Measurements from ENCODE around the gene SPANXB1. TPM values are rescaled to one million over a fixed set of nuclear protein-coding genes. Genes with fewer than 3 reads are reported as not detected.
"Not testable (repeated sequence)": the region's sequence is repeated elsewhere in the genome, so short reads cannot be mapped to it uniquely, and the experiment has no call there.

SPANXB1 gene, protein sequence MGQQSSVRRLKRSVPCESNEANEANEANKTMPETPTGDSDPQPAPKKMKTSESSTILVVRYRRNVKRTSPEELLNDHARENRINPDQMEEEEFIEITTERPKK
- not detected for total RNA-seq
- polyA plus RNA-seq, result not detected
- long read RNA-seq, donor 1, result 0 reads
- long read RNA-seq, donor 2, result 0 reads
- long read RNA-seq, donor 3, result 0 reads
- long read RNA-seq, donor 4, result 0 reads
- long read RNA-seq, donor 5, result 0 reads
- long read RNA-seq, donor 6, result 0 reads
- long read RNA-seq, donor 7, result 0 reads
- long read RNA-seq, donor 8, result 0 reads
- long read RNA-seq, donor 9, result 0 reads
- long read RNA-seq, donor 10, result 0 reads

GRCh38 chrX:141002568-141002967 is at the start of gene SPANXB1:
TSS of gene SPANXB1 (plus strand) at chrX:141002594. CDS start at chrX:141002694, 100 bp downstream.
- DNase-seq, result not testable (repeated sequence)

DNA sequence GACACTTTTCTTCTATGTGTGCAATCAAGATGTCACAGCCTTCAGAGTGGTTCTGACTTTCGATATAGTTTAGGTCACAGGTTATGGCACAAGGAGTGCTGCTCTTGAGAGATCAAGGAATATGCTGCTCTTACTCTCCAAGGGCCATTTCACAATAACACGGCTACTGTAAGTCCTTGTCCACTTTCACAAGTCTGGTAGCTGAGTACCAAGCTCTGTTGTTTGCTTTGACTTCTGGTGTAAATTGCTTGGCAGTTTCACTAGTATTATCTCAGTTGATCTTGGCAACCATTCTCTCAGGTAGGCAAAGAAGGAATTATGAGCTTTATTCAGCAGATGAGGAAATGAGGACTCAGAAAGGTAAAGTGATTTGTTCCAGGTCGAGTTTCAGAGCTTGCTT is 35.4 kb upstream of the SPANXB1 start:
- DNase-seq, result no peak
- WGBS, 4 donors, result 58 to 72% (median 66%) methylated on average over 3 of the region's 3 CpGs
- no peaks in the 10 kb centered on the region for H3K27me3 ChIP-seq
- no peaks in the 10 kb centered on the region for H3K9me3 ChIP-seq (replicated peaks in 1 of 3)
- H3K27ac ChIP-seq, result no peak overlapping the region
- intact Hi-C loops (cut with DNase I), result no loop called here
- TF ChIP-seq, protein P1, sequence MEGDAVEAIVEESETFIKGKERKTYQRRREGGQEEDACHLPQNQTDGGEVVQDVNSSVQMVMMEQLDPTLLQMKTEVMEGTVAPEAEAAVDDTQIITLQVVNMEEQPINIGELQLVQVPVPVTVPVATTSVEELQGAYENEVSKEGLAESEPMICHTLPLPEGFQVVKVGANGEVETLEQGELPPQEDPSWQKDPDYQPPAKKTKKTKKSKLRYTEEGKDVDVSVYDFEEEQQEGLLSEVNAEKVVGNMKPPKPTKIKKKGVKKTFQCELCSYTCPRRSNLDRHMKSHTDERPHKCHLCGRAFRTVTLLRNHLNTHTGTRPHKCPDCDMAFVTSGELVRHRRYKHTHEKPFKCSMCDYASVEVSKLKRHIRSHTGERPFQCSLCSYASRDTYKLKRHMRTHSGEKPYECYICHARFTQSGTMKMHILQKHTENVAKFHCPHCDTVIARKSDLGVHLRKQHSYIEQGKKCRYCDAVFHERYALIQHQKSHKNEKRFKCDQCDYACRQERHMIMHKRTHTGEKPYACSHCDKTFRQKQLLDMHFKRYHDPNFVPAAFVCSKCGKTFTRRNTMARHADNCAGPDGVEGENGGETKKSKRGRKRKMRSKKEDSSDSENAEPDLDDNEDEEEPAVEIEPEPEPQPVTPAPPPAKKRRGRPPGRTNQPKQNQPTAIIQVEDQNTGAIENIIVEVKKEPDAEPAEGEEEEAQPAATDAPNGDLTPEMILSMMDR (IDR thresholded peaks at IDR 0.05), result no peak
- TF ChIP-seq POLR2A (IDR thresholded peaks at IDR 0.05), result no peak
- H3K36me3 ChIP-seq (replicated peaks in 1 of 2), result no peaks in the 10 kb centered on the region
- no peak overlapping the region for H3K4me3 ChIP-seq
- no peaks in the 10 kb centered on the region for H3K4me1 ChIP-seq (replicated peaks in 1 of 2)

More at GRCh38 chrX:141002568-141002967, at the start of gene SPANXB1:
- H3K9me3 ChIP-seq (replicated peaks in 1 of 3); H3K36me3 ChIP-seq (replicated peaks in 1 of 2); H3K27ac ChIP-seq; H3K27me3 ChIP-seq; H3K4me3 ChIP-seq; H3K4me1 ChIP-seq (replicated peaks in 1 of 2); intact Hi-C loops (cut with DNase I): not testable (repeated sequence)
- 87 to 96% (median 93%) methylated on average over 9 to 13 of the region's 13 CpGs for WGBS, 4 donors

GRCh38 chrX:140971099-140971795 is 31.1 kb upstream of the SPANXB1 start:
- Histone ChIP-seq H3K9me3 (replicated peaks in 1 of 3) (no peaks in the 10 kb centered on the region), H3K27ac (no peak overlapping the region), H3K4me3 (no peak overlapping the region), H3K27me3 (no peaks in the 10 kb centered on the region), H3K36me3 (replicated peaks in 1 of 2) (no peaks in the 10 kb centered on the region), H3K4me1 (replicated peaks in 1 of 2) (no peaks in the 10 kb centered on the region)
- no peak for DNase-seq
- WGBS, 4 donors, result 57 to 69% (median 60%) methylated on average over 4 of the region's 4 CpGs
- intact Hi-C loops (cut with DNase I), result no loop called here
- TF ChIP-seq POLR2A (IDR thresholded peaks at IDR 0.05), result no peak
- TF ChIP-seq, protein P1 (IDR thresholded peaks at IDR 0.05), result no peak

DNA sequence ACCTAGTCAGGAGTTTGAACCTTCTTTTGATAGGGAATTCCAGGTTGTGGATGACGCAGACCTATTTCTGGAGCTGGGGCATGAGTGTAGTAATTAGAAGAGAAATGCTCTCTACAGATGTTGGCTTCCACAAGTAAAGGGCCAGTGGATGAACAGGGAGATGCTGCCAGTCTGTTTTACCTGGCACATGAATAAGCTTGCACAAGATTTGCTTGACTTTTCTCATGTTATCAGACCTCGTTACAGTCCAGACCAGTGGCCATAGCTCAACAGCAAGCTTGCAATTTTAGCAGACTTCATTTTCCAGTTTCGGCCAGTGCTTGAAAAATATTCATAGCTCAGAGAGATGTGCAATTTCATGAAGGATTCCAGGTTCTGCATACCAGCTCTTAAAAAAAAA is 26.9 kb upstream of the SPANXB1 start:
- 44 to 71% (median 65%) methylated on average over 2 to 3 of the region's 3 CpGs for WGBS, 4 donors
- no peak for DNase-seq

More for the DNA sequence above, 26.9 kb upstream of the SPANXB1 start:
- Histone ChIP-seq H3K9me3 (replicated peaks in 1 of 3) (no peaks in the 10 kb centered on the region), H3K27me3 (peaks cover 9% of the 10 kb centered on the region), H3K36me3 (replicated peaks in 1 of 2) (no peaks in the 10 kb centered on the region), H3K27ac (no peak overlapping the region), H3K4me3 (no peak overlapping the region), H3K4me1 (replicated peaks in 1 of 2) (no peaks in the 10 kb centered on the region)
- TF ChIP-seq, protein P1 (IDR thresholded peaks at IDR 0.05), result no peak
- no peak for TF ChIP-seq POLR2A (IDR thresholded peaks at IDR 0.05)
- intact Hi-C loops (cut with DNase I), result no loop called here

All from adrenal gland (tissue), 19 donors.